Left renal pelvis (tissue), 4 donors: Measurements from ENCODE around the gene ZSWIM6. TPM values are rescaled to one million over a fixed set of nuclear protein-coding genes. Genes with fewer than 3 reads are reported as not detected.

Experiments used
- DNase-seq, 4 donors: peaks; one replicate each; pipeline ENCODE4 v3.0.0-alpha.2; 2013; ENCODE audit warnings: low read depth in 4 of 4, low spot score in 3 of 4
- polyA plus RNA-seq, 4 donors: library from polyadenylated mRNA; unstranded; fragments of 120-200 nt; gene quantifications; one replicate each; pipeline ENCODE4 v1.2.1, GENCODE V29; 2013; ENCODE audit not compliant: insufficient read length in 4 of 4

Gene ZSWIM6
- polyA plus RNA-seq, 4 donors = 17.9 to 33.0 (median 29.1) TPM

DNA sequence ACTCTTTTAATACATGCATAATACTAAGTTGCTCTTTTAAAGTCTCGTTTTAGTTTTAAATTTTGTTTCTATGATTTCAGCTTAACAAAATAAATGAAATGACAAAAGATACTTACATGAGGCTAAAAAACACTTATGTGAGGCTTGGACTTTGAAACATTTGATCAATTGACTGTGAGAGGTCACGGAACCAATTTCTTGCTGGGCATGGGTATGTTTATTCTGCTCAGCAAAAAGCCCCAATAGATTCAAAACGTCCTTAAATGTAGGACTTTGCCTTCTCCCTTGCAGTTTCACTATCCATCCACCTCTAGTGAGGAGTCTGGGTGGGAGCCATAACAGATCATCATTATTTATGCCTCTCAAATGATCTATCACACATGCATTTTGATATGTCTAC, 191.9 kb downstream of the ZSWIM6 start:
- DNase-seq = no peak

- DNase-seq = peak in 3 of 4 donors; percentile 6 to 27 (median 22)
Measured at GRCh38 chr5:61525512-61526206, 193.6 kb downstream of the ZSWIM6 start.

GRCh38 chr5:61526207-61526519, 194.1 kb downstream of the ZSWIM6 start:
- no peak for DNase-seq

DNA sequence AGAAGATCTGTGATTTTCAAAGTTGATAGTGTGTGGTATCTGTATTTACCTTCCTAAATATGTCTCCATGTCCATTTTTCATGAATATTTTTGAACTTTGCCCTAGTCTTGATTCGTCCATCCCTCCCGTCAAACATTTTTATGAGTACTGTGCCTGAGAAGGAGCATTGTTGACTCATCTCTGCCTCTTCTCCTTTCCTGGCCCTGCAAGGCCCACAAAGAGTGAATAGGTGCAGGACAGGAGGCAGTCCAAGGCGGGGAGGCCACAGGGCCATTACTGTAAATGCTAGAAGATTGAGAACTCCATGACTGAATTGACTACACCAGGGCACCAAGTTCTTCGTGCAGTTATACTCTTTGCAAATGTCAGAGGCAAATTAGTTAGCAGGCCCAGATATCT, 200.9 kb downstream of the ZSWIM6 start:
- DNase-seq = no peak

- no peak for DNase-seq
Measured at GRCh38 chr5:61534481-61535267, 202.6 kb downstream of the ZSWIM6 start.

GRCh38 chr5:61535828-61536227, 203.8 kb downstream of the ZSWIM6 start:
- no peak for DNase-seq

DNA sequence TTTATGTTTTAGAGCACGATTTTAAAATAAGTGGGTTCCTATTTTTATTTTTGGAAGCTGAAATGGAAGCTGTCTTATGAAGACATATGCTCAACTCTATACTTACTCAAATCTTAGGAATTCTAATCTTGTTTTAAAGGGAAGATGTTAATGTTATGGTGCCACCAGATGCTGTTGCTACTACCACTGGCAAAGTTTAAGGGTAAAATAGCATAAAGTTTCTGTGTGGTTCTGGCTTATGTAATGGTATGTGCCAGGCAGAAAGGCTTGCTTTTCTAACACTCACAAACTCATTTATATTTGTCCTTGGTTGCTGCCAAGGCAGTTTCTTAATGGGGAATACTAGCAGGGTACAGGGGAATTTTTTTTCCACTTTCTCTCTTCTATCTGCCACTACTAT, 204.9 kb downstream of the ZSWIM6 start:
- DNase-seq = no peak

DNA sequence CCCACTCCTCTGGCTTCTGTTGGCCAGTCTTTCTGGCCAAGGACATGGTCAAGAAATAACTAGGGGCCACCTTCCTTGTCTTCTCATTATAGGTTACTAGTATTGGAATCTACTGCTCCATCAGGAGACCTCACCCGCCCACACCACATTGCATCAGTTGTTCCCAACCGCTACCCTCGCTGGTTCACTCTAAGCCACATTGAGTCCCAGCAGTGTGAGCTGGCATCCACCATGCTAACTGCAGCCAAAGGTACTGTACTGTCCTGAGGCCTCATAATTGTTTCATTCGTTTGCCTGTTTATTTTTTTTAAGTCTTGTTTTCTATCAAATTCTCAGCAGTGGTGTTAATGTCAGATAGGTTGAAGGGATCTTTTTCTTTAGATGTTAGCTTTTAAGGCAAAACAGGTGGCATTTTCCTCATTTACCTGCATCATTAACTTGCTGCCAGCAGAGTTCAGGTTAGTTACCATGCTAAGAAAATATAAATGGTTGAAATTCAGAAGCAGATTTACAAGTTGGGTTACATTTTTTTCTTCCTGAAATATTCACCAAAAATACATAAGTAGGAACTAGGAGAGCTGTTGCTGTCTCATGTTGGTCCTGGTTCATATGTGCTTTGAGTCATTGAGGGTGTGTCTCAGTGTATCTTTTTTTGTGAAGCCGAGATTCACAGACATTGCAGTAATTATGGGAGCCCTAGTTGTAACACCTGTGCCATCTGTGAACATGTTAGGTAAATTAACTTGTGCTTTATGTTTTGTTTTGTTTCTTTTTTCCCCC, 206.9 kb downstream of the ZSWIM6 start:
- DNase-seq = no peak

DNA sequence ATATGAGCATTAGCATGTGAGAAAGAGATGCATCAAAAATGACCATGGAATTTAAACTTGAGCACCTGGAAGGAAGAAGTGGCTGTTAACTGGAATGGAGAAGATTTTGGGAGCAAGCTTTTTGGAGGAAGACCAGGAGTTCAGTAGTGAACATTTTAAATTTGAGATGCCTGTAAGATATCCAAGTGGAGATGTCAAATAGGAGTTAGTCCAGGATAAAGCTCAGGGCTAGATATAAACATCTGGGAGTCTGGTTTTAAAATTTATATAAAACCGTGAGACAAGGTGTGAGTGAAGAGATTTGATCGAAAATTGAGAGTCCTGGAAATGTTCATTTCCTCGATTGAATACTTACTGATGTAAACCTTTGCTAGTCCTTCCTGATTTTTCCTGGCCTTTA, 217.5 kb downstream of the ZSWIM6 start:
- no peak for DNase-seq

DNA sequence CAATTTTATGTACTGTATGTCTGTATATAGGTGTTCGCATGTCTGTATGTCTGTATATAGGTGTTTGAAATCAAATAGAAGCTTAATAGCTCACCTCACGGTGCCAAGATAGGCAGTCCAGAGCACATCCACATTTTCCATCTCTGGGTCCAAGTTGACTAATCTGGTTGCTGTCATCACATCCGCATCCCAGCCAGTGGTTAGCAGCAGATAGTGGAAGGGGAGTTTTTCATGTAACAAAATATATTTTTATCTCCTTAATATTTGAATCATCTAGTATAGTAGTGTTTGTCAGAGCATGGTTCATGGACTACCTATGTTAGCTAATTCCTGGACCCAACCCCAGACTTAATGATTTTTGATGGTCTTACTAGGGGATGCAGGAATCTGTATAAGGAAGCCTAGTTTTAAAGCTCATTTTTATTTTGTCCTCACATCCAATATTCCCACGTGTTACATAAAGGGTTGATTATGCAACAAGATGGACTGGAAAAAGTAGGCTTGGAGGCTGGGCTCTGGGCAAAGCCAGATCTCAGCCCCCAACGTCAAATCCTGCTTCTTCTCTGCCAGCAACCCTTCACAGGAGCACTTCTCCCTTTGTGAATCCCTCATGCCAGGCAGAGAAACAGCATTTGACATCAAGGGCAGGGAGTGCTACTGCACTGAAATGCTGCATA, 219.7 kb downstream of the ZSWIM6 start:
- no peak for DNase-seq

DNA sequence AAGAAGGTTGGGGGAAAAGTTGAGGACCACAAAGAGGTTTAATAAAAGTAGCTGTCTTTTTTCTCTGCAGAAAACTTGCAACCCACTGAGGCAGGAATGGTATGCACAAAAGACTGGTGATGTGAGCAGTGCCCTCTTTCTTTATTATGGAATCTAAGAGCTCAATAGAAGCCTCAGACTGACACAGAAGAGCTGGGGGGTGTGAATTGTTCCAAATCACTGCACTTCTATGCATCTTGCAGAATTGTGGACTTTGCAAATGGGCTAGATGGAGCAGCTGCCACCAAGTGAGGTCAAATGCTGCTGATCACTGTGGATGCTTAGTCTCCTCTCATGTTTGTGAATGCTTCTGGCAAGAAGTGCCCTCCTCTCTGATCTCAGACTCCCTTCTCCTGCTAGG, 227.1 kb downstream of the ZSWIM6 start:
- DNase-seq = no peak

DNA sequence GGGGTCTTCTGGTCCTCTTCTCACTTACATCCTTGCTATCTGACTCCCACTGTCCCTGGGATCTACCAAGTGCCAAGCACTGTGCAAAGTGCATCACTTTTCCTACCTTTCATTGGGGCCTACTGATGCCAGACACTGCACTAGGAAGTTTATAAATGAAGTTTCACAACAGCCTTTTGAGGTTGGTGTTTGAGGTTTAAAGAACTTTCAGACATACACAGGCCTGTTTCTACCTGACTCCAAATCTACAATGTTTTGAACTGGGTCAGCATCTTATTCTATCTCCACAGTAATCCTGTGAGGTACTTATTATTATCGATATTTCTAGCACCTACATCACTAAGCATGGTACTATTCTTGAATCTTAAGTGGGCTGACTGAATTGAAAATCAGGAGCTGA, 227.7 kb downstream of the ZSWIM6 start:
- no peak for DNase-seq

- DNase-seq = no peak
Measured at GRCh38 chr5:61563401-61563800, 231.3 kb downstream of the ZSWIM6 start.

DNA sequence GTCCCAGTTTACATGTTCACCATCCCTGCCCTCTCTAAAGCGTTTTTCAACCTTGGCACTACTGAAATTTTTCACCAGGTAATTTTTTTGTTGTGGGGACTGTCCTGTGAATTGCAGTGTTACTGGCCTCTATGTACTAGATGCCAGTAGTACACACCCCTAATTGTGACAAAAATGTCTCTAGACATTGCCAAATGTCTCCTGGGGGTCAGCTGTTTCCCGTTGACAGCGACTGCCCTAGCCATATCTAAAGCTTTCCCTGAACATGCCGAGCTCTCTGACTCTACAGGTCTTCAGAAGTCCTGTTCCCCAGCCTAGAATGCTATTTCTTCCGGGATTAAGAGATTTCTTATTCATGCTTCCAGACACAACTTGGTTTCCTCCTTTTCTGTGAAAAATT, 235.3 kb downstream of the ZSWIM6 start:
- no peak for DNase-seq

GRCh38 chr5:61569353-61569752, 237.3 kb downstream of the ZSWIM6 start:
- no peak for DNase-seq

DNA sequence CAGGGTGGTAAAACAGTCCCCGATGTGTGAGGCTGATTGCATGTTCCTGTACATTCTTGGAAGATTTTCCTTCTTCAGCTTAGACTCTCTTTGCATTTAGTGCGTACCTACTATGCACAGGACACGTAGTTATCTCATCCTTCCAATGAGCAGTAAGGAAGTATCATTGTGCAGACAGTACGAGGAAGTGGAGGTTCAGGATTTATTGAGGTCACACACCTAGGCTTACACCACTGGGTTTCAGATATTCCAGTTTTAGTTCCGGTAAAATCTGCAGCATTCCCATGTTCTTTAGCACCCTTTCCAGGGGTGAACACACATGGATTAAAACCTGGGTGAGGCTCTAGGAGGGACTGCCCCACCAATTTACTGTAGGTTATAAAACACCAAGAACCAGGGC, 238.7 kb downstream of the ZSWIM6 start:
- no peak for DNase-seq

- no peak for DNase-seq
Measured at GRCh38 chr5:61572959-61573358, 240.9 kb downstream of the ZSWIM6 start.

DNA sequence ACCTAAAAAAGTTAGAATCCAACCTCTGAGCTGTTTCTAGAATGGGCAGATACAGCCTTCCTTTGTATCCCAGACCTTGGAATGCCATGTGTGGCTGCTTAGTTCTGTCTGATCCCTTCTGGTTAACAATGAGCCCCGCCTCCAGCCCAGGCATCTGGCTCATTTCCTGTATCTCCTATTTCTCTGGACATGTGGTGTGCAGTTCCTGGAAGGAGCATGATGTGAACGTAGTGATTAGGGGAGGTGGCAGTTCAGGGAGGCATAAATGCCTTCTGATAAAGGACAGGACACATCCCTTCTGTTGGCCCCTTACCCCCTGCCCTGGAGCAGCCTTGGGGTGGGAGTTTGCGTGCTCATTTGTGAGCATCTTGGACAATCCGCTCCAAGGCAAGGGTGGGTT, 243.0 kb downstream of the ZSWIM6 start:
- DNase-seq = no peak

- no peak for DNase-seq
Measured at GRCh38 chr5:61575581-61575980, 243.5 kb downstream of the ZSWIM6 start.

DNA sequence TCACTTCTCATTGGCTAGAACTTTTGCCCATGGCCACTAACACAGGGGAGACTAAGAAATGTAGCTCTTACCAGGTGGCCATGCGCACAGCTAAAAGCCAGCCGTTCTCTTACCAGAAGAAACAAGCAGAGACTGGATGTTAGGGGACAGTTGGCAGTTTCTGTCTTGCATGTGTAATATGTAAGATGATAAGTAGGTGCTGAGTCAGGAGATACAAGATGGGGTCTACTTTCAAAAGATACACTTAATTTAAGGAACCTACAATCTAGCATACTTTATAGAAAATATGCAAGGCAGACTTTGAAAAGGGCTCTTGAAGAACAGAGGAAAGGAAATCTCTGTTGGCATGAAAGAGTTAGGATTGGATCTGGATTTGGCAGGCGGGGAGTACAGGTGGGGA, 244.5 kb downstream of the ZSWIM6 start:
- no peak for DNase-seq

DNA sequence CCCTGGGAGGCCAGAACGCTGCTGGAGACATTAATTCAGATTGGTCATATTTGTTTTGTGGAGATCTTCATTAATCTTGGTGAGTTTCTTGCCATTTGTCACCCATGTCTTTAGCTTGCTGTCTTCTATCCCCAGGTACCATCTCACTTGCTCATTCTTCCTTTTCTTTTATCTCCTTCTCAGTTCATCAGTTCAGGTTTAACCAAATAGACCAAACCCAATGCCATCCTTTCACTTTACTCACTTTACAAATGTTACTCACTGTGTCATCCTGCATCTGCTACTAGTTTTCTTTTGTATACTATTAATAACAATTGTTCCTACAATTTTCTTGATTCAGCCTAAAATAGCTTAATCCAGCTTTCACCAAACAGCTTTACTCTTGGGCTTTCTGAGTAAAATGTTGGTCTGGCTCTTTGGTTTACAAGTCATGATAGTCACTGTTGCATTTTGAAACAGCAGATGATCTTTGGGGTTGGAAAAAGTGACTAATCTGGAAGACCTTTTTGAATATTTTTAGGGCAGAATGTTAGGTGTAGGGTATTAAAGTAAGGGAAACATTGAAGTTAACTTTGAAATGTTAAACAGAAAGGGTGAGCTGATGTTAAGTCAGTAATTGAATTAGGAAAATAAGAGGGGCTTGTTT, 246.9 kb downstream of the ZSWIM6 start:
- no peak for DNase-seq
